ENCODE data around the gene TRIP11.

DNA sequence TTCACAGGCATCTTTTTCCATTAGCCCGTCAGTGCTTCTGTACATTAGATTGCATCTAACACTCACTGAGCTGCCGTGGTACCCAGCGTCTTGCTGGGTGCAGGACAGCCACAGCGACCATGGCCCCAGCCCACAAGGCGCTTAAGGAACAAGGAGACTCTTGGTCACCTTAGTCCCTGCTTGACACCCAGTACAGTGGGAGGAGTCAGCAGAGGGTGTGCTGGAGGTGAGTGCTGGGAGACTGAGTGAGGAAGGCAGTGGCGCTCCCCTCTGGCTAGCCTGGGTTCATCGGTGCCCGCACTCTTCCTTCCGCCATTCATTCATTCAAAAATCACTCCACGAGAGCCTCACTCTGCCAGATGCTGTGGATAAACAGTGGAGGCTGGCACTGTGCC lies 114.1 kb downstream of the TRIP11 start:
- TF ChIP-seq CTCF (IDR thresholded peaks at IDR 0.05; ENCODE audit: low read length) (no peak), EZH2 (IDR thresholded peaks at IDR 0.05; ENCODE audit: borderline replicate concordance, low read length) (no peak)
